Measurements from ENCODE around the gene PITRM1. TPM values are rescaled to one million over a fixed set of nuclear protein-coding genes. Genes with fewer than 3 reads are reported as not detected.

The PITRM1 gene
- total RNA-seq, 2 donors from 2014 or later: 70.4 to 99.9 TPM

GRCh38 chr10:3208481-3209406, 36.2 kb upstream of the PITRM1 start:
- ATAC-seq: no peak
- Mint-ChIP-seq H3K27ac (no peak overlapping the region), H3K4me3 (no peak overlapping the region), H3K27me3 (peaks cover 30 to 39% of the 10 kb centered on the region in 2 donors), H3K4me1 (ENCODE audit: low read depth in 2 of 2) (peaks cover 0 to 6% of the 10 kb centered on the region in 2 donors), H3K9me3 (no peaks in the 10 kb centered on the region), H3K36me3 (no peaks in the 10 kb centered on the region)
- DNase-seq (ENCODE audit: low spot score): no peak

DNA sequence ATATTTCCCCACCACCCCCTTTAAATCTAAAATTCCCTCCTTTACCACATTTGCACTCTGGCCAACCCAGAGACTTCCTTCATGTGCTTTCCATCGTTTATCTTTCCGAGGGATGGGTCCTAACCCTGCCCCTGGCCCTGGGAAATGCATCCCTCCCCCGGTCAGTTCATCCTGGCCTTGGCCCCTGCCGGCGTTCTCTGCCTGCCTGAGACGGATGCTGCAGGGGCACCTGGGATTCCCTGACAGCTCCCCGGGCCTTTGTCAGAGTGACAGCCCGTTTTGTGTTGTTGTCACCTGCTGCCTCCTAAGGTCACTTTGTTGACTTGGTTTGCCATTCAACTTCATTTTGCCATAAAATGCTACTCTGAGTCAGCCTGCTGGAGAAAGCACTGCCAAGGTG, 34.8 kb upstream of the PITRM1 start:
- DNase-seq (ENCODE audit: low spot score) (no peak), ATAC-seq (no peak)
- Mint-ChIP-seq H3K9me3 (no peaks in the 10 kb centered on the region), H3K36me3 (no peaks in the 10 kb centered on the region), H3K27me3 (peaks cover 42 to 49% of the 10 kb centered on the region in 2 donors), H3K4me1 (ENCODE audit: low read depth in 2 of 2) (peaks cover 6 to 8% of the 10 kb centered on the region in 2 donors), H3K27ac (no peak overlapping the region), H3K4me3 (no peak overlapping the region)

DNA sequence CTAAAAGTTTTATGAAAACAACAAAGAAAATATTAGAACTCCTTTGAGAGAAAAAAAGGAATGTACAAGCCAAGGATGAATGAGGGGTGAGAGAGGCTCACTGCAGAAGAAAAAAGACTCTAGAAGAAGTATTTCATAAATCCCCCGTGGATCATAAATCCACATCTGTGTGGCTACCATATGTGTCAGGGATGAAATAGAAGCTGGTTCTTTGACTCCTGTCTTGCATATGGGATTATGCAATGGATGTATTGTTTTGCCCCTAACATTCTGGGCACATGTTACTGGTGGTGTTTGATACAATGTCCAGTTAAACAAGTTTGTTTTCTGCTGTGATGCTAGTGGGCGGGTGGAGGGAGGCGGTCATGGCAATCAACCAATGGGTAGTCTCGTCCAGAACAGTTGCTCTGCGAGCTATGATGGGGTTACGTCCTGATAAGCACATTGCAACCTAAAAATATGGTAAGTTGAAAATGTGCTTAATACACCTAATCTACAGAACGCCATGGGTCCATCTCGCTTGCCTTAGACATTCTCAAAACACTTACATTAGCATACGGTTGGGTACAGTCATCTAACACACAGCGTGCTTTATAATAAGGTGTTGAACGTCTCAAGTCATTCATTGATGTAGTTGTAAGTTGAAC, 34.1 kb upstream of the PITRM1 start:
- Mint-ChIP-seq H3K9me3 (no peaks in the 10 kb centered on the region), H3K4me3 (no peak overlapping the region), H3K27me3 (peaks cover 48 to 52% of the 10 kb centered on the region in 2 donors), H3K36me3 (no peaks in the 10 kb centered on the region), H3K4me1 (ENCODE audit: low read depth in 2 of 2) (peaks cover 6 to 8% of the 10 kb centered on the region in 2 donors), H3K27ac (no peak overlapping the region)
- ATAC-seq: no peak
- no peak for DNase-seq (ENCODE audit: low spot score)

DNA sequence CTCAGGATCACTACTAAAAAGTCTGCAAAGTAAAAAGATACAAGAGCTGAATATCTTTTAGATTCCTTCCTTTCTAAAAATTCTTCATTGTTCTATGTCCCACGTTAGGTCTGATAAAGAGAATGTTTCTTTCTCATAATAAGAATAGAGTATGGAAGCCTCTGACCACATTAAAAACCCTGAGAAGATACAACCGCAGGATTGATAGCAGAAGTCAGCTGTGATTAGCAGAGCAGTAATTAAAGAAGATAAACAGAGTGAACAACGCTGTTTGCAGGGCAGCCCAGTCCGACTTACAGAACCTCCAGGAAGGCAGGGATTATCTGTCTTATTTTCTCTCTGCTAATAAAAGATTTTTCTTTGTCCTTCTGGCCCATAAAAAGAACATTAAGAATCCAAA, 31.4 kb upstream of the PITRM1 start:
- Mint-ChIP-seq H3K4me1 (ENCODE audit: low read depth in 2 of 2) (peaks cover 6 to 12% of the 10 kb centered on the region in 2 donors), H3K9me3 (no peaks in the 10 kb centered on the region), H3K4me3 (no peak overlapping the region), H3K27ac (no peak overlapping the region), H3K27me3 (peaks cover 59 to 62% of the 10 kb centered on the region in 2 donors), H3K36me3 (no peaks in the 10 kb centered on the region)
- ATAC-seq (no peak), DNase-seq (ENCODE audit: low spot score) (no peak)

- Mint-ChIP-seq H3K9me3 (no peaks in the 10 kb centered on the region), H3K4me3 (no peak overlapping the region), H3K27ac (no peak overlapping the region), H3K4me1 (ENCODE audit: low read depth in 2 of 2) (peaks cover 9 to 20% of the 10 kb centered on the region in 2 donors), H3K27me3 (peaks cover 59 to 62% of the 10 kb centered on the region in 2 donors), H3K36me3 (no peaks in the 10 kb centered on the region)
- ATAC-seq (peak in 1 of 2 donors; percentile 44), DNase-seq (ENCODE audit: low spot score) (no peak)
Measured at GRCh38 chr10:3203016-3203811, 30.6 kb upstream of the PITRM1 start.

GRCh38 chr10:3201796-3202195, 29.2 kb upstream of the PITRM1 start:
- Mint-ChIP-seq H3K27ac (no peak overlapping the region), H3K36me3 (no peaks in the 10 kb centered on the region), H3K4me3 (no peak overlapping the region), H3K9me3 (no peaks in the 10 kb centered on the region), H3K4me1 (ENCODE audit: low read depth in 2 of 2) (peaks cover 19 to 29% of the 10 kb centered on the region in 2 donors), H3K27me3 (peaks cover 58 to 65% of the 10 kb centered on the region in 2 donors)
- ATAC-seq (no peak), DNase-seq (ENCODE audit: low spot score) (no peak)

DNA sequence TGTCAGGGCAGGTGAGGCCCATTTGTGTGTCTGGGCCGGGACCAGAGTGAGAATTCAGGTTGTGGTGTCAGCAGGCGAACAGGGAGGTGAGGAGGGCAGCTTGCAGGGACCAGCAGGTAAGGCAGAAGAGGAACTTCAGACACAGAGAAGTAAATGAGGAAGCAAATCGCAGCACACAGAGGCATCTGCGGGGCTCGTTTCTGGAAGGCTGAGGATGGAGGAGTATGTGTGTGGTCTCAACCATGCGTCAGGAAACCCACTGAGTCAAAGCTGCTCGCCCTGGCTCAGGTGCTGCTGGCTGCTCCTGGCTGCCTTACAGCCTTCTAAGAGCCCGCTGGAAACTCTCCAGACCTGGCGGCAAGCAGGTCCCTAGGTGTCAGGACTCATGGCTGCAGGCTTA, 26.9 kb upstream of the PITRM1 start:
- DNase-seq (ENCODE audit: low spot score): no peak
- ATAC-seq: no peak
- Mint-ChIP-seq H3K27me3 (peaks cover 64 to 81% of the 10 kb centered on the region in 2 donors), H3K27ac (peak overlapping the region in 1 of 2 donors; percentile 38), H3K4me1 (ENCODE audit: low read depth in 2 of 2) (peaks cover 23 to 29% of the 10 kb centered on the region in 2 donors), H3K4me3 (no peak overlapping the region), H3K9me3 (no peaks in the 10 kb centered on the region), H3K36me3 (no peaks in the 10 kb centered on the region)

GRCh38 chr10:3198900-3199299, 26.3 kb upstream of the PITRM1 start:
- H3K27ac Mint-ChIP-seq: peak overlapping the region in 1 of 2 donors; percentile 34
- no peaks in the 10 kb centered on the region for H3K36me3 Mint-ChIP-seq
- H3K9me3 Mint-ChIP-seq: no peaks in the 10 kb centered on the region
- peaks cover 23 to 29% of the 10 kb centered on the region in 2 donors for H3K4me1 Mint-ChIP-seq (ENCODE audit: low read depth in 2 of 2)
- no peak for DNase-seq (ENCODE audit: low spot score)
- ATAC-seq: no peak
- H3K27me3 Mint-ChIP-seq: peaks cover 67 to 82% of the 10 kb centered on the region in 2 donors
- no peak overlapping the region for H3K4me3 Mint-ChIP-seq

DNA sequence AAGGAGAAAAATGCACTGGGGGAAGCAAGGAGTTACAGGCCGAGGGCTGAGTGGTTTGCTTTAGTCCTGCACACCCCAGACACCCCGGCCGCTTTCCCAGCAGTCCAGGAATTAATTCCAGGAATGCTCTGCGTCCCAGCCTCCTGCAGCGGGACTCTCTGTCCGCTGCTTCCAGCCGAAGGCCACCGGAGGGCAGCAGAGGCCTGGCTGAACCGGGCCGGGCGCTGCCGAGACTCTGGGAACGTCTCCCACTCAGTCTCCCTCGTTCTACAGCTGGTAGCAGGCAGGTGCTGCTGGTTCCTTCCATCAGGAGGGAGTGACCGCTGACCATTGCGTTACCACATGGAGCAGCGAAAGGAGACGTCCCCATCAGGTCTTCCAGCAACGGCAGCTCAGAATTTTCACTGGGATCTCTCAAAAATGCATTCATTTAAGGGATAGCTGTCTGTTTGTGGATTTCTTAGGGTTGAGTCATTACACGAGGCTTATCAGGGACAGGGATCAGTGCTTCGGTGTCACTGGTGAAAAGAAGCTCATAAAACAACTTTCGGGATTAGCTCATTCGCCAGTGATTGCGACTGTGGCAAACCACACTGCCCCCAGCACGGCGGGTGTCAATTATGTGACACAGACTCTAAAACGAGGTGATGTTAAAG, 24.9 kb upstream of the PITRM1 start:
- H3K4me3 Mint-ChIP-seq: peak overlapping the region; percentile 67
- ATAC-seq (peak; percentile 94 to 95), DNase-seq (ENCODE audit: low spot score) (peak; percentile 91)
- no peaks in the 10 kb centered on the region for H3K36me3 Mint-ChIP-seq
- peaks cover 64 to 79% of the 10 kb centered on the region in 2 donors for H3K27me3 Mint-ChIP-seq
- peak overlapping the region; percentile 34 to 55 for H3K27ac Mint-ChIP-seq
- H3K4me1 Mint-ChIP-seq (ENCODE audit: low read depth in 2 of 2): peaks cover 29% of the 10 kb centered on the region in 2 donors
- no peaks in the 10 kb centered on the region for H3K9me3 Mint-ChIP-seq

- H3K4me3 Mint-ChIP-seq: no peak overlapping the region
- ATAC-seq (no peak), DNase-seq (ENCODE audit: low spot score) (no peak)
- peaks cover 29% of the 10 kb centered on the region in 2 donors for H3K4me1 Mint-ChIP-seq (ENCODE audit: low read depth in 2 of 2)
- H3K9me3 Mint-ChIP-seq: no peaks in the 10 kb centered on the region
- H3K27ac Mint-ChIP-seq: no peak overlapping the region
- no peaks in the 10 kb centered on the region for H3K36me3 Mint-ChIP-seq
- H3K27me3 Mint-ChIP-seq: peaks cover 64 to 77% of the 10 kb centered on the region in 2 donors
Measured at GRCh38 chr10:3196958-3197347, 24.4 kb upstream of the PITRM1 start.

- no peaks in the 10 kb centered on the region for H3K36me3 Mint-ChIP-seq
- no peak for ATAC-seq
- no peak for DNase-seq (ENCODE audit: low spot score)
- H3K4me3 Mint-ChIP-seq: no peak overlapping the region
- peaks cover 59 to 77% of the 10 kb centered on the region in 2 donors for H3K27me3 Mint-ChIP-seq
- peaks cover 29% of the 10 kb centered on the region in 2 donors for H3K4me1 Mint-ChIP-seq (ENCODE audit: low read depth in 2 of 2)
- no peak overlapping the region for H3K27ac Mint-ChIP-seq
- no peaks in the 10 kb centered on the region for H3K9me3 Mint-ChIP-seq
Measured at GRCh38 chr10:3196482-3196881, 23.9 kb upstream of the PITRM1 start.

DNA sequence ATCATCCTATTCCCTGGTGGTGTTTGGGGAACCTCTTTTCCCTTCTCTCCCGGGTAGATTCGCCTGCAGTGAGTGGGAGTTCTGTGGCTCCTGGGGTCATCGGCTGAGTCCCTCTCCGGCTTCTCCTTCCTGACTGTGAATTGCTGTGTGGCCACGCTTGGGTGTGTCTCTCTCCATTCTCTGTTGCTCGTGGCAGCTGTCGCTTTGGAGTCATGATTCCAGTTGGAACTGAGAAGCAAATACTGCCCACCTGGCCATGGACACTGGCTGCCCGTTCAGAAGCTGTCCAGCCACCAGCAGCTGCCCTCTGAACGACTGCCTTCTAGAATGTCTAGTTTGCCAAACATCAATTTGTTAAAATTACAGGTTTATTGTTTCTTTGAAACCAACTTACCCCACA, 23.1 kb upstream of the PITRM1 start:
- peaks cover 28 to 29% of the 10 kb centered on the region in 2 donors for H3K4me1 Mint-ChIP-seq (ENCODE audit: low read depth in 2 of 2)
- peak overlapping the region in 1 of 2 donors; percentile 23 for H3K27ac Mint-ChIP-seq
- DNase-seq (ENCODE audit: low spot score): no peak
- H3K4me3 Mint-ChIP-seq: no peak overlapping the region
- no peaks in the 10 kb centered on the region for H3K9me3 Mint-ChIP-seq
- peaks cover 54 to 75% of the 10 kb centered on the region in 2 donors for H3K27me3 Mint-ChIP-seq
- ATAC-seq: no peak
- H3K36me3 Mint-ChIP-seq: no peaks in the 10 kb centered on the region

DNA sequence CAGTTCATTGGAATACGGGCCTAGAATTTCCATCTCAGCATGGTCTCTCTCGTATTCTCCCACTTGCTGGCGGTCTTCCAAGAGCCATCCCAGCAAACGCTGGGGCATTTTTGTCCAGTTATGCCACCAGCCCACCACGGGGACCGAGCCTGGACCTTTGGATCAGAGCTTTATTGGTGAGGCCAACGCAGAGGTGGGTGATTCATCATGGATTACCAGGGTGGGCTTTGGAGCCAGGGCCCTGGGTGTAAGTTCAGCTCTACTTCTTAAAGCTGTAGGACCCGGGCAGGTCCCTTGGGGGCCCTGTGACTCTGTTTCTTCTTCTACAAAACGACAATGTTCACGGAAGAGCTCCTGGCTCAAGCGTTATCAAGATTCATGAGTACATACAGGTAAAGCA, 22.7 kb upstream of the PITRM1 start:
- H3K36me3 Mint-ChIP-seq: no peaks in the 10 kb centered on the region
- peaks cover 52 to 73% of the 10 kb centered on the region in 2 donors for H3K27me3 Mint-ChIP-seq
- no peak for DNase-seq (ENCODE audit: low spot score)
- H3K9me3 Mint-ChIP-seq: no peaks in the 10 kb centered on the region
- peak overlapping the region in 1 of 2 donors; percentile 23 for H3K27ac Mint-ChIP-seq
- H3K4me1 Mint-ChIP-seq (ENCODE audit: low read depth in 2 of 2): peaks cover 26 to 29% of the 10 kb centered on the region in 2 donors
- no peak for ATAC-seq
- no peak overlapping the region for H3K4me3 Mint-ChIP-seq

Measured in natural killer cell treated with Interleukin-12 subunit alpha and Interleukin-12 subunit beta and Interleukin-15 and Interleukin-18, amount 100 ng/mL, for 72 hours (primary cell).